Fibroblast of gingiva (primary cell): ENCODE data around the gene TRMT13.
"Not testable (repeated sequence)": the region's sequence is repeated elsewhere in the genome, so short reads cannot be mapped to it uniquely, and the experiment has no call there.

Source experiments
- DNase-seq: peaks from one replicate; pipeline ENCODE4 v3.0.0-alpha.2; 2011; ENCODE audit warnings: low read depth

Gene TRMT13

DNA sequence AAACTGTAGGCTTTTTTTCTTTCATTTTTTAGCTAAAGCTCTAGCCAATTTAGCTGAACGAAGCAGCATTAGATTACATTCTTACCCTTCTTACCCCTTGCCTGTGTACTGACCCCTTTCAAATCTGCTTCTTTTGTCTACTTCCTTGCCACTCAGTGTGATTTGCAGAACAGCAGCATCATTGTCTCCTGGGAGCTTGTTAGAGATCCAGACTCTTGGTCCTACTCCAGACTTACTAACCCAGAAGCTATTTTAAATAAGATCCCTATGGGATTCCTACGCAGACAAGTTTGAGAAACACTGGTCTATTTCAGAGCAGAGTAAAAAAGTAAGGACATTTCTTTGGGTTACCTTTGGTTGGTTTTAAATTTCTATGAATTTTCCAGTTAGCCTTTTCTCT lies 31.3 kb downstream of the TRMT13 start:
- DNase-seq = peak; percentile 91

DNA sequence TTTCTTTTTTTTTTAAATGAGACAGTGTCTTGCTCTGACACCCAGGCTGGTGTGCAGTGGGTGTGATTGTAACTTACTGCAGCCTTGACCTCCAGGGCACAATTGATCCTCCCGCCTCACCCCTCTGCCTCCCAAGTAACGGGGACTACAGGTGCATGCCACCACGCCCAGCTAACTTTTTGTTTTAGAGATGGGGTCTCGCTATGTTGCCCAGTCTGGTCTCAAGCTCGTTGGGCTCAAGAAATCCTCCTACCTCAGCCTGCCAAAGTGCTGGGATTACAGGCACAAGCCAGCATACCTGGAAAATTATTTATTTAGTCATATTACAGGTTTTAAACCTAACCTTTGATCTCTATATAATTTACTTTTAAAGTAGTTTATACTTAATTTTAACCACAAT lies 31.7 kb downstream of the TRMT13 start:
- no peak for DNase-seq

- DNase-seq = no peak
Observed at GRCh38 chr1:100168051-100168450, 35.1 kb downstream of the TRMT13 start.

- DNase-seq = no peak
Observed at GRCh38 chr1:100177295-100178041, 44.5 kb downstream of the TRMT13 start.

GRCh38 chr1:100178091-100178490 lies 45.1 kb downstream of the TRMT13 start, which contains the start of gene LRRC39:
Gene LRRC39, minus strand, starts transcription at chr1:100178256. Its CDS starts 9,740 bp downstream, at chr1:100168516.
- DNase-seq = no peak

- no peak for DNase-seq
Observed at GRCh38 chr1:100183370-100183769, 50.4 kb downstream of the TRMT13 start.

DNA sequence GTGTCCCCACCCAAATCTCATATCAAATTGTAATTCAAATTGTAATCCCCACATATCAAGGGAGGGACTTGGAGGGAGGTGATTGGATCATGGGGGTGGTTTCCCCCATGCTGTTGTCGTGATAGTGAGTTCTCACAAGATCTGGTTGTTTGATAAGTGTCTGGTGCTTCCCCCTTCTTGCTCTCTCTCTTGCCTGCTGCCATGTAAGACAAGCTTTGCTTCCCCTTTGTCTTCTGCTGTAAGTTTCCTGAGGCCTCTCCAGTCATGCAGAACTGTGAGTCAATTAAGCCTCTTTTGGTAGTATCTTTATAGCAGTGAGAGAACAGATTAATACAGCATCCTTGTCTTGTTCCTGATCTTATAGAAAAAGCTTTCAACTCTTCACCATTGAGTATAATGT lies 51.6 kb downstream of the TRMT13 start:
- DNase-seq = no peak

DNA sequence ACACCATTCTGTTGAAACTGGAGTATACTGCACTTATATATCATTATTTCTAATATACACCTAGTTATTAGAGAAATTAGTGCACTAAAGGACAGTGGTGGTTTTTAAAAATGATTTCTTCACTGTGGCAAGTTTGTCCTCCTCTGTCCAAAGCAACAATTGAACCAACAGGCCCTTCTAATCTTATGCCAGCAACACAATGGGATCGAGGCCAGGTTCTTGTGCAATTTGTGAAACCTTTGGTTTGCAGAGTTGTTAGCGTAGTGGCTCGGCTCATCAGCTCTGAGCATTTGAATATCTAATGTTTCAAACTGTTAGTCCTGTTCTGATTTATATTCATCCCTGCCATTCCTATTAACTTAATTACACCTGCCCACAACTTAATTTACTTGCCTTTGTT lies 54.9 kb downstream of the TRMT13 start:
- DNase-seq = peak; percentile 82

DNA sequence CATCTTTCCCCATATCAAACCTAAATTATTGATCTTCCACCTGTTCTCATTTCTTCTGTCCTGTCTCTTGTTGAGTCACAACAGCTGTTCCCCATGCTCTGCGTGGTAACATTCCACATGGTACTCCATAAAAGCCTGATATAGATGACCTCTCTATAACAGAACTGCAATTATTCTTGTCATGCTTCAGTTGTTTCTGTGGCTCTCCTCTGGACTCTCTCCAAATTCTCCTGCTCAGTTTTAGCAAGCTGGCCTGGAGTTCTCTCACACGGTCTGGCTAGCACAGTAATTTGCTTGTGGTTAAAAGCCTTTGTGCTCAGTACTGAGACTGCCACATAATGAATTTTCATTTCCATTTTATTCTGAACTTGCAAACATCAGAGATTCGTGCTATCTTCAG lies 55.7 kb downstream of the TRMT13 start:
- peak; percentile 80 for DNase-seq

GRCh38 chr1:100198596-100198995 lies 65.6 kb downstream of the TRMT13 start:
- no peak for DNase-seq

DNA sequence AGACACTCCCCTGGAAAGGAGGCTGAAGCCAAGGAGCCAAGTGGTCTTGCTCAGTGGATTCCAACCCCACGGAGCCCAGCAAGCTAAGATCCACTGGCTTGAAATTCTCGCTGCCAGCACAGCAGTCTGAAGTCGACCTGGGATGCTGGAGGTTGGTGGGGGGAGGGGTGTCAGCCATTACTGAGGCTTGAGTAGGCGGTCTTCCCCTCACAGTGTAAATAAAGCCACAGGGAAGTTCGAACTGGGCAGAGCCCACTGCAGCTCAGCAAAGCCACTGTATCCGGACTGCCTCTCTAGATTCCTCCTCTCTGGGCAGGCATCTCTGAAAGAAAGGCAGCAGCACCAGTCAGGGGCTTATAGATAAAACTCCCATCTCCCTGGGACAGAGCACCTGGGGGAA lies 67.1 kb downstream of the TRMT13 start:
- not testable (repeated sequence) for DNase-seq
